C4-2B (cell line): ENCODE results near the gene KRT7.
"Not testable (repeated sequence)": the region's sequence is repeated elsewhere in the genome, so short reads cannot be mapped to it uniquely, and the experiment has no call there.

Source experiments
- H3K27ac ChIP-seq: fragments of 450-650 bp; 2 replicates; pipeline ENCODE4 v1.5.1; 2017
- ZFX ChIP-seq: fragments of 450-650 bp; IDR thresholded peaks from 2 replicates; pipeline ENCODE4 v1.6.1; 2017
- TF ChIP-seq, protein P1 (sequence below): fragments of 450-650 bp; conservative IDR thresholded peaks from 2 replicates; pipeline ENCODE4 v1.5.1; 2017; ENCODE audit warnings: mild to moderate bottlenecking

Gene KRT7

GRCh38 chr12:52248541-52249461, 15.8 kb downstream of the KRT7 start:
- TF ChIP-seq, protein P1, sequence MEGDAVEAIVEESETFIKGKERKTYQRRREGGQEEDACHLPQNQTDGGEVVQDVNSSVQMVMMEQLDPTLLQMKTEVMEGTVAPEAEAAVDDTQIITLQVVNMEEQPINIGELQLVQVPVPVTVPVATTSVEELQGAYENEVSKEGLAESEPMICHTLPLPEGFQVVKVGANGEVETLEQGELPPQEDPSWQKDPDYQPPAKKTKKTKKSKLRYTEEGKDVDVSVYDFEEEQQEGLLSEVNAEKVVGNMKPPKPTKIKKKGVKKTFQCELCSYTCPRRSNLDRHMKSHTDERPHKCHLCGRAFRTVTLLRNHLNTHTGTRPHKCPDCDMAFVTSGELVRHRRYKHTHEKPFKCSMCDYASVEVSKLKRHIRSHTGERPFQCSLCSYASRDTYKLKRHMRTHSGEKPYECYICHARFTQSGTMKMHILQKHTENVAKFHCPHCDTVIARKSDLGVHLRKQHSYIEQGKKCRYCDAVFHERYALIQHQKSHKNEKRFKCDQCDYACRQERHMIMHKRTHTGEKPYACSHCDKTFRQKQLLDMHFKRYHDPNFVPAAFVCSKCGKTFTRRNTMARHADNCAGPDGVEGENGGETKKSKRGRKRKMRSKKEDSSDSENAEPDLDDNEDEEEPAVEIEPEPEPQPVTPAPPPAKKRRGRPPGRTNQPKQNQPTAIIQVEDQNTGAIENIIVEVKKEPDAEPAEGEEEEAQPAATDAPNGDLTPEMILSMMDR, result no peak
- no peak for TF ChIP-seq ZFX
- no peak overlapping the region for H3K27ac ChIP-seq

GRCh38 chr12:52249511-52250047, 16.5 kb downstream of the KRT7 start:
- no peak overlapping the region for H3K27ac ChIP-seq
- no peak for TF ChIP-seq ZFX
- TF ChIP-seq, protein P1, result no peak

GRCh38 chr12:52250048-52250990, 17.3 kb downstream of the KRT7 start:
- TF ChIP-seq, protein P1, result no peak
- no peak for TF ChIP-seq ZFX
- H3K27ac ChIP-seq, result no peak overlapping the region

- no peak for TF ChIP-seq ZFX
- TF ChIP-seq, protein P1, result no peak
- H3K27ac ChIP-seq, result no peak overlapping the region
These were observed 18.5 kb downstream of the KRT7 start for GRCh38 chr12:52251367-52252051.

DNA sequence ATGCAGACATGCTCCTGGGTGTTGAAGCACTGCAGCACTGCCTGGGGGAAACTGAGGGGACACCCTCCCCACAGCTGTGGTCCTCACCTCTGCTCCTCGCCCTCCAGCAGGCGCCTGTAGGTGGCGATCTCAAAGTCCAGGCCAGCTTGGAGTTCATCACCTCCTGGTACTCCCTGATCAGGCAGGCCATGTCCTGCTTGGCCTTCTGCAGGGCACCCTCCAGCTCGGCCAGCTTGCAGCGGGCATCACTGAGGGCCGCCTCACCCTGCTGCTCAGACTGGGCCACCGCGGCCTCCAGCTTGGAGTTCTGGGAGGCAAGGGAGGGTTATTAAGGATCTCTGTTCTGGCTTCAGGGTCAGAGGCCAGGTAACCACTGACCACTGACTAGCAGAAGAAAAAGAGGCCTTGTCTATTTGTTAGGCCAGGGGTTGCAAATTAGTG, 19.2 kb downstream of the KRT7 start:
- not testable (repeated sequence) for H3K27ac ChIP-seq

GRCh38 chr12:52252728-52253343, 19.8 kb downstream of the KRT7 start:
- TF ChIP-seq, protein P1, result no peak
- no peak for TF ChIP-seq ZFX
- H3K27ac ChIP-seq, result no peak overlapping the region
